NK-92 (cell line): ENCODE results near the gene VPS50.
"Not testable (repeated sequence)": the region's sequence is repeated elsewhere in the genome, so short reads cannot be mapped to it uniquely, and the experiment has no call there.

Source experiments
- DNase-seq: peaks from one replicate; lab custom pipeline; 2025; ENCODE audit not compliant: unreplicated experiment; lab: John Stamatoyannopoulos, UW

VPS50 gene

DNA sequence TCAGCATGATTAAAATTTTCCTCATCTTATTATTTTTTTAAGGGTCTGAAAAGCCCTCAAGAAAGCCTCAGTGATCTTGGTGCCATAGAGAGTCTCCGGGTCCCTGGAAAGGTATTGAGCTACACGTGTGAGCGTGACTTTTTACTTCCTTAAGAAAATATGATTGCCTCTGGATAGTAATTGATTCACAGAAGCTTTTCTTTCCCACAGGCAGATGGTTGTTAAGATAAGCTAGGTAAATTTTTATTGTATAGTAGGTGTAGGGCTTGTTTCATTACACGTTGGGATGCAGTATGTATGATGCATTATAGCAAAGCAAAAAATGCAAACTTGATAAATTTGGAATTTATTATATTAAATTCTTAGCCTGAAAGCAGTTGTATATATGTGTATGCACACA lies 7.7 kb downstream of the VPS50 start:
- DNase-seq, result no peak

- DNase-seq, result no peak
Observed at GRCh38 chr7:93242106-93242505, 9.9 kb downstream of the VPS50 start.

DNA sequence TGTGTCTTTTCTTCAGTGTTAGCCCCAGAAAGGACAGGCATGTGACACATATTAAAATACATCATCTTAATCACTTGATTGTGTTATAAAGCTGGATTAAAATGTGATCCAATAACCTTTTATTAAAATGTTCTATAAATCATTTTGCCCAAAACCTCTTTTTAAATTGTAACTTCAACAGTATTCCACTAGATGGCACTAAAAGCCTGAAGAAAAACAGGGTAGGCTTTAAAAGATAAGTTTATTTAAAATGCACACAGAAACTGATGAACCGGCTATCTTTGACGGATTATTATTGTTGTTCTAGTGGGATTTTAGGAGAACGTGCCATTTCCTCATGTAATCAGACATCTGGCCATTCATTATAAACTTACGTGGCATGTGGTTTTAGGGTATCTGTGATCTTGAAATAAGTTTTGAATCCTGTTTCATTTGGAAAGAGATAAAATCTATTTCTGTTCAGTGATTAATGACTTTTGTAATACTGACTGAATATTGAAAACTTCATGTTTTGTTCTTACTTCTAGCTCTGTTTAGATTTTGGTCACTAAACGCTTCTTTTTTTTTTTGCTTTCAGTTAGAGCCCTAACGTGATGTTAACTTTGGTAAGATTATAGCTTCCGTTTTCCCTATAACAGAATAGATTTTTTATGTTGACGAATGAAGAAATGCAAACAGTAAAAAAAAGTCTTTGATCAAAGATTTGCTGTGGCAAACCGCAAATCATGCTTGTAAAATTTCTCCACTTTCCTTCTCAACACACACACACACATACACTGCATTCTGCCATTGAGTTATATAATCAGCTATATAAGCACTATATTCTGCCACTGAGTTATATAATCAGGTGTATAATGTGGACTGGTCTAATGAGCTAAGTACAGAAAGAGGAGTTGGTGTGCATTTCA lies 13.6 kb downstream of the VPS50 start:
- DNase-seq, result no peak

DNA sequence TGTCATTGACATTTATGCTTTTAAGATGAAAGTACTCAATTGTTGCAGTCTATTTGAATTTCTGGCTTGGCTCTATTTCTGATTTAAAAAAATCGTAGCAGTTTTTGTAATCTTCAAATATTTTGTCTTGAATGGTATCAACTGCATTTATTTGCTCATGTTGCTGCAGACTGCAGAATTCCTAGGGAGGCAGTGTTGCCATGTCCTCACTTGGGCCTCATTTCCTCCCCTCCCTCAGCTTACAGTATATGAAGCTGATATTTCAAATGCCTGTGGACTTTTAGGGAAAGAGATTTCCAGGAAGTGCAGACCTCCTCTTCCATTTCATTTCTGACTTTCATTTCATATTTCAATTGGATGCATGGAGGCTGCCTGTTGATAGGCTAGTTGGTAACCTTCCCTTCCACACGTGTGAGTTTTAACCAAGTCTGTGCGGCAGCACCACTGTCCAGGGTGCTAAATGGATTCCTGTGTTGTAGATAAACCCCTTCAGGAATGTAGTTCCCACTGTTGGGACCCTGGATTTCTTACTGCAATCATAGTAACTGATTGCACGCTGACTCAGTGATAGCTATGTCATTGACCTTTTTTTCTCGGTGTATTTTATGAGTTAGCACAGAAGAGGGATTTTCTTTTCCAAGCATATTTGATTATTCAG lies 17.5 kb downstream of the VPS50 start:
- no peak for DNase-seq

DNA sequence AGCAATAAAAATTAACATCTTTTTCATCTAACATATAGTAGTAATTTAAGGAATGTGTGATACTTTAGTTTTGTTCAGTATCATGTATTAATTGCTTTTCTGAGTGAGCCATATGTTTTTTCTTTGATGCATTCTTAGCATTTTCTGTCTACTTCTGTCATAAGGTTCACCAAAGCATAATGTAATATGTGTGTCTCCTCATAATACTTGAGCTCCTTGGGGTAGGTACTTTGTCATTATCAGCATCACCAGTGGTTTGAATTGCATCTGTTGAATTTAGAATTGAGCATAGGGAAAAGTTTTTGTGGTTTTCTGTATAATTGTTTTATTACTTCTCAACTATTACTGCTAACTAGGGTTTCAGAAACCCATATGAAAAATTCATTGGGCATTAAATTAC lies 26.5 kb downstream of the VPS50 start:
- no peak for DNase-seq

DNA sequence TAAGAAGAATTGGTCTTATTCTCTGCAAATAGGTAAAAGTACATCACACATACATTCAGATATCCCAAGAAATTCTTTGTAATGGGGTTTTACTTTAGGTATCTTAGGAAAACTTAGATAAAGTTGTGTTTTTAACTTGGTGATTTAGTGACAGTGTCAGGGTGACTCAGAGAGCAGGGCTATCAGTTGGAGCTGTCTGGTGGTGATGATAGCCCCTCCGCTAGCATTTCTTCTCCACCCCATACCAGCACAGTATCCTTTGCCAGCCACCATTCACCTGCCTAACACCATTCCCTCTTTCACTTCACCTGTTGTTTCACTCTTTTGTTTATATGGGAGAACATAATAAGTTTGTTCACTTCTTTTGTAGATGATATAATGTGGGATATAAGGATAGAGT lies 30.4 kb downstream of the VPS50 start:
- DNase-seq, result no peak

DNA sequence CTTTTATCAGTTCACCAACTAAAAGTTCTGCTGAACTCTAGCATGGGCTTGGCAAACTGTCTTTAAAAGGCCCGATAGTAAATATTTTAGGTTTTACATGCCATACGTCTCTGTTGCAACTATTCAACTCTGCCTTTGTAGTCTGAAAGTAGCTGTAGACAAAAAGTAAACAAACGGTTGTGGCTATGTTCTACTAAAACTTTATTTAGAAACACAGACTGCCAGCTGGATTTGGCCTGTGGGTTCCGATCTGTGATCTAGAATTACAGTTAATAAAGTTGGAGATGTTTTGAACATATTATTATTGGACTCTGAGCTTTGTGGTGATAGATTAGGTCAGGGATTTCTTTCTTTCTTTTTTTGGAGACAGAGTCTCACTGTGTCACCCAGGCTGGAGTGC lies 33.1 kb downstream of the VPS50 start:
- DNase-seq, result no peak

- DNase-seq, result no peak
Observed at GRCh38 chr7:93279541-93279940, 47.4 kb downstream of the VPS50 start.

- no peak for DNase-seq
Observed at GRCh38 chr7:93284908-93285307, 52.7 kb downstream of the VPS50 start.

DNA sequence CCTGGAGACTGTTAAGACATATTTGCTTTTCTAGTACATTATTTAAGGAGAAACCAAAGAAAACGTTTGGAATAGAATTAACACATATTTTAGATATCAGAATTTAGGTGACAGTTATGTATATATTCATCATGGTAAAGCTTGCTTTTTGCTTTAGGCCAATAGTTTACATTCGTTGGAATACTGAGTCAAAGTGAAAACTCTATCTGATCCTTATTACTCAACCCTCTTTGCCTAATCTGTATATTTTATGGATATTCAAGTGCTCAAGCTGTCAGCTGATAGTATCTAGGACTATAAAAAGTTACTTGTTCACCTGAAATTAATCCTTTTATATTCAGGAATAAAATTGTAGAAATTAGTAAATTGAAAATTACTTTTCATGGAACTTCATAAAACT lies 61.1 kb downstream of the VPS50 start:
- DNase-seq, result no peak

DNA sequence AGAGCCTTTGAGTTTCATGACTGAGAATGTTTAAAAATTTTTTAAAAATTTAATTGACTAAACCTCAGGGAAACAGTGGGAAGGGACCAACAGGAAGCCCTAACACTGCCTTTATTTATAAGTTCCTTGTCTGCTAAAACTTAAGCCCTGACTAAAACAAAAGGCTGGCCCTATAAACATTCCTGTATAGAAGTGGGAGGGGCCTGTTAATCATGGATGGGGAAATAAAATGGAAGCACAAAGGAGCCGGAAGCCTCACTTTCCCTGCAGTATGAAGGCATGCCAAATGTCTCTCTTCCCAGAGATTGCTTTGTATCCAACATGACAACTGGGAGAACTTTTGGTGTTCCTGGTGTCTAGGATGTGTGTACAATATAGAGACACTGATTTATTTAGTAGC lies 66.0 kb downstream of the VPS50 start:
- DNase-seq, result no peak

DNA sequence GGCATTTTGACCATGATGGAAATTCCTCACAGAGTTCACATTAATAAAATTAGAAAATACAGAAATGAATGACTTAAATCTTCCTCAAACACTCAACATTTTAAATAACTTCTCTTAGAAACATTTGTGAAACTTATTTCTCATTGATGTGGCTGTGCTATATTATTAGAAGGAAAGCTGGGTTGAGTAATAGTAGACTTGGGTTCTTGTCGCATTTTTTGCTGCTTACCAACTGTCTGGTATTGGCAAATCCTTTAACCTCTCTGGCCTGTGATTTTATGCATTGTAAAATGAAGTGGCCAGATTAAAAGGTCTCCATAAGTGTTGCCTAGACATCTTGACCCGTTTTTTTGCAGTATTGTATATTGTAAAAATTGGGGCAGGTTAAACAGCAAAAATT lies 66.5 kb downstream of the VPS50 start:
- DNase-seq, result no peak

DNA sequence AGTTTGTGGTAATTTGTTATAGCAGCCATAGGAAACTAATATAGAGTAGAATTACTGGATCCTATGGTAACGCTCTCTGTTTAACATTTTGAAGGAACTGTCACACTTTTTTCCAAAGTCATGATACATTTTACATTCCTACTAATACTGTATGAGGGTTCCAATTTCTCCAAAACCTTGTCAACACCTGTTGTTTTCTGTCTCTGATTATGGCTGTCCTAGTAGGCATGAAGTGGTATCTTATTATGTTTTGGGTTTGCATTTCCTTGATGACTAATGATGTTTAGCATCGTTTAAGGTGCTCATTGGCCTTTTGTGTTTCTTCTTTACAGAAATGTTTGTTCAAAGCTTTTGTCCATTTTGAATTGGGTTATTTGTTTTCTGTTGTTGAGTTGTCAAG lies 69.6 kb downstream of the VPS50 start:
- DNase-seq, result no peak

- no peak for DNase-seq
Observed at GRCh38 chr7:93307131-93307660, 75.0 kb downstream of the VPS50 start.

- DNase-seq, result no peak
Observed at GRCh38 chr7:93307943-93308342, 75.8 kb downstream of the VPS50 start.

DNA sequence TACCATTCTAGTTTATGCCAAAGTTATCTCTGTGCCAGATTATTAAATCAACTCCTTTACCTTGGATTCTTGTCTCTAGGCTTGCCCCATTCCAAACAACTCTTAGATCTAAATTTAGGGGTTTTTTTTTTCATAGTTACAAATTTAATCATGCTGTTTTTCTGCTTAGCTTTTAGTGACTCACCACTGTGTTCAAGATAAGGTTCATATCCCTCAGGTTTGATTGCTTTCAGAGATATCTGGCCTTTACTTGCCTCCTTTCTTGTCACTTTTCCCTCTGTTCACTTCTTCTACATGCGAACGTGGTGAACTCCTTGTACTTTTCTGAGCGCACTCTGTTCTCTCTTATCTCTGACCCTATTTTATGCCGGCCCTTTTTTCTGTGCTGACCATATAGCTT lies 78.2 kb downstream of the VPS50 start:
- no peak for DNase-seq

DNA sequence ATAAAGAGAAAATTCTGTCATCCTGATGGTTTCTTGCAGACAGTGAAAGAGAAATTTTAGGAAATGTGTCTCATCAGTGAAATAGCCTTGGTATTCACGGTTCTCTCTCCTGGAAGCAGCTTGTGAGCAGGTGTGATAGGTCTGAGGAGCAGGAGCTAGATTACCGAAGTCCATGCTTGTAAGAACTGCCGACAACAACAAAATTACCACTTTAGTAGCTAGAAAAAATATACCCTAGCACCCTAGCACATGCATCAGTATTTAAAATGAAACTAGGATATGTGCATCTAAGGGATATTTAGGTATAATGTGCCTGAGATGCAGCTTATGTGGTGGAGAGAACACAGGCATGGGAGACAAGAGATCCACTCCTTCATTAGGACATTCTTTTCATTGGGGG lies 82.3 kb downstream of the VPS50 start:
- DNase-seq, result no peak

DNA sequence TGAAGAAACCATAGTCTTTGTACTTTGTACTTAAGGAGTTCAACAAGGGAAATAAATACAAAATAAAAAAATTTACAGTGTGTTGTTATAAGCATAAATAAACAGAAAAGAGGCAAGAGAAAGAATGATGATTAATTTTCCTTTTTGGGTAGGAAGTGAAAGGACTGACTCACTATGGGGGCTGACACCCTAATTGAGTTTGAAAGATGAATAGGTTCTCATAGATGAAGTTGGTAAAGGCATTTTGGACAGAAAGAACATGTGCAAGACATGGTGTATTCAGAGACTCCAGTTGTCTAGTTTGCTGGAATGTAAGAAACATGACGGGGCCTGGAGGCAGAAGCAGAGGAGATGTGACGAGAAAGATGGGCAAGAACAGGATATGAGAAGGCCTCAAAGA lies 83.7 kb downstream of the VPS50 start:
- no peak for DNase-seq

- DNase-seq, result no peak
Observed at GRCh38 chr7:93316730-93317129, 84.6 kb downstream of the VPS50 start.

- DNase-seq, result no peak
Observed at GRCh38 chr7:93320887-93321286, 88.7 kb downstream of the VPS50 start.

DNA sequence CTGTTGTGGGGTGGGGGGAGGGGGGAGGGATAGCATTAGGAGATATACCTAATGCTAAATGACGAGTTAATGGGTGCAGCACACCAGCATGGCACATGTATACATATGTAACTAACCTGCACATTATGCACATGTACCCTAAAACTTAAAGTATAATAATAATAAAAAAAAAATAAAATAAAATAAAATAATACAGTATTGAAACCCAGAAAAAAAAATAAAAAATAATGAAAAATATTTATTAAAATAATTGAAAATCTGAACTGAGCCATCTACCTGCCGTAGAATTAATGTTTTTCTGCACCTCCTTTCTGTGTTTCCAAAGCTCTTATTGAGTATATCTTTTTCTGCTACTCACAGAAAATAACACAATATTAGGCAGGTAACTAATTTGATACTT lies 94.1 kb downstream of the VPS50 start:
- DNase-seq, result not testable (repeated sequence)

GRCh38 chr7:93327006-93327633 lies 95.0 kb downstream of the VPS50 start:
- no peak for DNase-seq
